Panc1 (cell line): ENCODE data around the gene SH2D2A. TPM values are rescaled to one million over a fixed set of nuclear protein-coding genes. Genes with fewer than 3 reads are reported as not detected.

Experiments used
- ATAC-seq: fragments of 200-7000 bp; cut with Tn5 transposase; 2 replicates; pipeline ENCODE4 v1.9.1; 2020; ENCODE audit warnings: mild to moderate bottlenecking, moderate library complexity
- BruUV-seq: library from RNA; stranded (reverse); fragments of 400-500 nt; replicated peaks from 2 replicates; lab custom pipeline; 2021; lab: Mats Ljungman, UMichigan
- CTCF ChIA-PET: fragments of 300-600 bp; sonication (Branson Sonifier 250); formaldehyde crosslinking; loops from one replicate; lab custom pipeline; 2022; ENCODE audit warnings: antibody characterized with exemption; lab: Charles Lee
- POLR2A ChIA-PET: fragments of 300-600 bp; sonication (Branson Sonifier 250); formaldehyde crosslinking; loops from one replicate; lab custom pipeline; 2022; ENCODE audit warnings: antibody characterized with exemption; lab: Charles Lee
- DNase-seq: peaks from one replicate; pipeline ENCODE4 v3.0.0-alpha.2; 2010; ENCODE audit warnings: low read depth, low spot score
- H3K27ac ChIP-seq: 2 replicates; pipeline ENCODE4 v1.5.1; 2011; ENCODE audit warnings: mild to moderate bottlenecking, low read length, inconsistent platforms
- H3K27me3 ChIP-seq: fragments of 200-500 bp; sonication (Bioruptor generic); 2 replicates; pipeline ENCODE4 v1.6.0; 2014; ENCODE audit warnings: low read length, inconsistent platforms; ENCODE audit not compliant: control insufficient read depth, insufficient read depth
- H3K36me3 ChIP-seq: fragments of 200-500 bp; sonication (Bioruptor generic); 2 replicates; pipeline ENCODE4 v1.5.1; 2014; ENCODE audit warnings: inconsistent platforms, mild to moderate bottlenecking, low read length, moderate library complexity; ENCODE audit not compliant: control insufficient read depth, insufficient read depth
- H3K4me1 ChIP-seq: 2 replicates; pipeline ENCODE4 v1.5.1; 2011; ENCODE audit warnings: inconsistent platforms, mild to moderate bottlenecking, low read length, moderate library complexity; ENCODE audit not compliant: control insufficient read depth, insufficient read depth
- H3K4me3 ChIP-seq, 2 experiments: 2 replicates each; pipeline ENCODE4 v1.5.1; 2011 to 2012; ENCODE audit warnings: low read depth in 2 of 2, low read length in 2 of 2, mild to moderate bottlenecking in 2 of 2, inconsistent platforms in 1 of 2, moderate library complexity in 1 of 2
- H3K9me3 ChIP-seq: fragments of 200-500 bp; sonication (Bioruptor generic); 2 replicates; pipeline ENCODE4 v1.5.1; 2014; ENCODE audit warnings: low read depth, mild to moderate bottlenecking, inconsistent platforms, low read length, moderate library complexity; ENCODE audit not compliant: control insufficient read depth, insufficient read depth
- POLR2AphosphoS5 ChIP-seq: IDR thresholded peaks from 2 replicates; pipeline ENCODE4 v1.6.1; 2012; ENCODE audit warnings: mild to moderate bottlenecking, low read depth, low read length, moderate library complexity
- SIN3A ChIP-seq: IDR thresholded peaks from 2 replicates; pipeline ENCODE4 v1.6.1; 2012; ENCODE audit warnings: low read depth, mild to moderate bottlenecking, low read length, moderate library complexity, borderline replicate concordance; ENCODE audit not compliant: insufficient read depth
- TCF7L2 ChIP-seq: IDR thresholded peaks from 2 replicates; pipeline ENCODE4 v1.6.1; 2011; ENCODE audit warnings: mild to moderate bottlenecking, low read depth, low read length, inconsistent platforms
- in situ Hi-C: cut with HindIII; loops from 2 replicates; pipeline ENCODE4 v1.10.0; 2016; ENCODE audit warnings: low sequenced_read_pairs, low pct_unique_long_range_greater_than_20kb
- intact Hi-C: fragments of 100-400 bp; cut with micrococcal nuclease; formaldehyde crosslinking; loops from one replicate; pipeline ENCODE4 v1.10.0; 2022; ENCODE audit not compliant: unreplicated experiment
- total RNA-seq: library from RNA; stranded (reverse); gene quantifications from one replicate; pipeline ENCODE4 v1.2.1, GENCODE V29; 2021; ENCODE audit not compliant: unreplicated experiment
- TF ChIP-seq, protein P1 (sequence below), 2 experiments: IDR thresholded peaks; 2 replicates each; pipeline ENCODE4 v1.6.1; 2011 to 2012; ENCODE audit warnings: low read depth in 2 of 2, control low read depth in 1 of 2, low read length in 1 of 2, mild to moderate bottlenecking in 1 of 2, moderate library complexity in 1 of 2; ENCODE audit not compliant: insufficient read depth in 1 of 2
- TF ChIP-seq, protein P2 (sequence below): fragments of 450-650 bp; IDR thresholded peaks from 2 replicates; pipeline ENCODE4 v1.5.1; 2017; ENCODE audit warnings: mild to moderate bottlenecking

SH2D2A gene
- total RNA-seq, 1 experiment from 2014 or later, result 0.69 TPM

DNA sequence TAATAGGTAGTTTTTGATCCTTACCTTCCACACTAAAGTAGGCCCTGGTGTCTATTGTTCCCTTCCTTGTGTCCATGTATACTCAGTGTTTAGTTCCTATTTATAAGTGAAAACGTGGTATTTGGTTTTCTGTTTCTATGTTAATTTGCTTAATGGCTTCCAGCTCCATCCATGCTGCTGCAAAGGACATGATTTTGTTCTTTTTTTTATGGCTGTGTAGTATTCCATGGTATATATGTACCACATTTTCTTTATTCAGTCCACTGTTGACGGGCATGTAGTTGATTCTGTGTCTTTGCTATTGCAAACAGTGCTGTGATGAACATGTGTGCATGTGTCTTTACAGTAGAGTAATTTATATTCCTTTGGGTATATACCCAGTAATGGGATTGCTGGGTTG is 28.5 kb downstream of the SH2D2A start:
- no TSS peak for BruUV-seq
- ChIA-PET POLR2A (no interaction called here), CTCF (no interaction called here)
- in situ Hi-C loops, result no loop called here
- peaks cover 3% of the 10 kb centered on the region for H3K36me3 ChIP-seq
- intact Hi-C loops, result no loop called here
- no peak for DNase-seq
- no peak overlapping the region for H3K27ac ChIP-seq
- no peaks in the 10 kb centered on the region for H3K4me1 ChIP-seq
- H3K9me3 ChIP-seq, result no peaks in the 10 kb centered on the region
- H3K4me3 ChIP-seq, result no peak overlapping the region
- no peaks in the 10 kb centered on the region for H3K27me3 ChIP-seq
- TF ChIP-seq, protein P1, sequence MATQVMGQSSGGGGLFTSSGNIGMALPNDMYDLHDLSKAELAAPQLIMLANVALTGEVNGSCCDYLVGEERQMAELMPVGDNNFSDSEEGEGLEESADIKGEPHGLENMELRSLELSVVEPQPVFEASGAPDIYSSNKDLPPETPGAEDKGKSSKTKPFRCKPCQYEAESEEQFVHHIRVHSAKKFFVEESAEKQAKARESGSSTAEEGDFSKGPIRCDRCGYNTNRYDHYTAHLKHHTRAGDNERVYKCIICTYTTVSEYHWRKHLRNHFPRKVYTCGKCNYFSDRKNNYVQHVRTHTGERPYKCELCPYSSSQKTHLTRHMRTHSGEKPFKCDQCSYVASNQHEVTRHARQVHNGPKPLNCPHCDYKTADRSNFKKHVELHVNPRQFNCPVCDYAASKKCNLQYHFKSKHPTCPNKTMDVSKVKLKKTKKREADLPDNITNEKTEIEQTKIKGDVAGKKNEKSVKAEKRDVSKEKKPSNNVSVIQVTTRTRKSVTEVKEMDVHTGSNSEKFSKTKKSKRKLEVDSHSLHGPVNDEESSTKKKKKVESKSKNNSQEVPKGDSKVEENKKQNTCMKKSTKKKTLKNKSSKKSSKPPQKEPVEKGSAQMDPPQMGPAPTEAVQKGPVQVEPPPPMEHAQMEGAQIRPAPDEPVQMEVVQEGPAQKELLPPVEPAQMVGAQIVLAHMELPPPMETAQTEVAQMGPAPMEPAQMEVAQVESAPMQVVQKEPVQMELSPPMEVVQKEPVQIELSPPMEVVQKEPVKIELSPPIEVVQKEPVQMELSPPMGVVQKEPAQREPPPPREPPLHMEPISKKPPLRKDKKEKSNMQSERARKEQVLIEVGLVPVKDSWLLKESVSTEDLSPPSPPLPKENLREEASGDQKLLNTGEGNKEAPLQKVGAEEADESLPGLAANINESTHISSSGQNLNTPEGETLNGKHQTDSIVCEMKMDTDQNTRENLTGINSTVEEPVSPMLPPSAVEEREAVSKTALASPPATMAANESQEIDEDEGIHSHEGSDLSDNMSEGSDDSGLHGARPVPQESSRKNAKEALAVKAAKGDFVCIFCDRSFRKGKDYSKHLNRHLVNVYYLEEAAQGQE (IDR thresholded peaks at IDR 0.05; ENCODE audit: insufficient read depth in 1 of 2, low read depth in 2 of 2, low read length in 1 of 2), result no peak
- TF ChIP-seq TCF7L2, result no peak
- no peak for TF ChIP-seq SIN3A
- no peak for TF ChIP-seq POLR2AphosphoS5
- no peak for ATAC-seq

DNA sequence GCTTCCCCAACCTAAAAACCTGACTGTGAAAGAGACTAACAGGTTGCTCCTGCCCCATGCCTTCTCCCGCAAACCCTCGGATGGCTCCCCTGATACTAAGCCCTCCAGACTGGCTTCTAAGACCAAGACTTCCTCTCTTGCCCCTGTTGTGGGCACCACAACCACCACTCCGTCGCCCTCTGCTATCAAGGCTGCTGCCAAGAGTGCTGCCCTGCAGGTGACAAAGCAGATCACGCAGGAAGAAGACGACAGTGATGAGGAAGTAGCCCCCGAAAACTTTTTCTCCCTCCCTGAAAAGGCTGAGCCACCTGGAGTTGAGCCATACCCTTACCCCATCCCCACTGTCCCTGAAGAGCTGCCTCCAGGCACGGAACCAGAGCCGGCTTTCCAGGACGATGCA is 30.0 kb downstream of the SH2D2A start:
- ChIA-PET CTCF (no interaction called here), POLR2A (no interaction called here)
- H3K36me3 ChIP-seq, result no peaks in the 10 kb centered on the region; the same call in none of the 2 replicates
- no peak overlapping the region for H3K4me3 ChIP-seq
- DNase-seq, result no peak
- ATAC-seq, result no peak; the same call in 1 of the 2 replicates
- H3K4me1 ChIP-seq, result no peaks in the 10 kb centered on the region
- TF ChIP-seq, protein P1 (IDR thresholded peaks at IDR 0.05; ENCODE audit: insufficient read depth in 1 of 2, low read depth in 2 of 2, low read length in 1 of 2), result no peak
- no peaks in the 10 kb centered on the region for H3K9me3 ChIP-seq
- no peaks in the 10 kb centered on the region for H3K27me3 ChIP-seq
- H3K27ac ChIP-seq, result no peak overlapping the region
- intact Hi-C loops, result no loop called here
- BruUV-seq, result no TSS peak
- in situ Hi-C loops, result no loop called here

DNA sequence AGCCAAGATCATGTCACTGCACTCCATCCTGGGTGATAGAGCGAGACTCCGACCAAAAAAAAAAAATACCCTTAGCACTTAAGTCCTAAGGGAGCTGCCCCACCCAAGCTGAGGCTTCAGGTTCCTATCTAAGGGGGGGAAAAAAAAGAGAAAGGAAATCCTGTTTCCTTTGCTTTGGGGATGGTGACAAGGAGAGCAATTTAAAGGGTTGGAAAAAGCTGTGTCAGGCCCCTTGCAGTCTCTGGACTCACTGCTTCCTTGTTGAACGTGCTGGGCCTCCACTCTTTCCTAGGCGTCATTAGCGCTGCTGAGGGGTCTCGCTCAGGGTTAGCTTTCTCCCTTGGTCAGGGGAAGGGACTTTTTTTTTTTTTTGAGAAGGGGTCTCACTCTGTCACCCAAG is 31.2 kb downstream of the SH2D2A start:
- H3K27ac ChIP-seq, result no peak overlapping the region
- no peak for DNase-seq
- H3K4me3 ChIP-seq, result no peak overlapping the region
- CTCF ChIA-PET, result no interaction called here
- in situ Hi-C loops, result no loop called here
- no TSS peak for BruUV-seq
- TF ChIP-seq, protein P1 (IDR thresholded peaks at IDR 0.05; ENCODE audit: insufficient read depth in 1 of 2, low read depth in 2 of 2, low read length in 1 of 2), result no peak
- TF ChIP-seq, protein P2, sequence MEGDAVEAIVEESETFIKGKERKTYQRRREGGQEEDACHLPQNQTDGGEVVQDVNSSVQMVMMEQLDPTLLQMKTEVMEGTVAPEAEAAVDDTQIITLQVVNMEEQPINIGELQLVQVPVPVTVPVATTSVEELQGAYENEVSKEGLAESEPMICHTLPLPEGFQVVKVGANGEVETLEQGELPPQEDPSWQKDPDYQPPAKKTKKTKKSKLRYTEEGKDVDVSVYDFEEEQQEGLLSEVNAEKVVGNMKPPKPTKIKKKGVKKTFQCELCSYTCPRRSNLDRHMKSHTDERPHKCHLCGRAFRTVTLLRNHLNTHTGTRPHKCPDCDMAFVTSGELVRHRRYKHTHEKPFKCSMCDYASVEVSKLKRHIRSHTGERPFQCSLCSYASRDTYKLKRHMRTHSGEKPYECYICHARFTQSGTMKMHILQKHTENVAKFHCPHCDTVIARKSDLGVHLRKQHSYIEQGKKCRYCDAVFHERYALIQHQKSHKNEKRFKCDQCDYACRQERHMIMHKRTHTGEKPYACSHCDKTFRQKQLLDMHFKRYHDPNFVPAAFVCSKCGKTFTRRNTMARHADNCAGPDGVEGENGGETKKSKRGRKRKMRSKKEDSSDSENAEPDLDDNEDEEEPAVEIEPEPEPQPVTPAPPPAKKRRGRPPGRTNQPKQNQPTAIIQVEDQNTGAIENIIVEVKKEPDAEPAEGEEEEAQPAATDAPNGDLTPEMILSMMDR, result no peak
- no peak for TF ChIP-seq POLR2AphosphoS5
- TF ChIP-seq TCF7L2, result no peak
- TF ChIP-seq SIN3A, result no peak
- POLR2A ChIA-PET, result no interaction called here
- no peaks in the 10 kb centered on the region for H3K27me3 ChIP-seq
- intact Hi-C loops, result no loop called here
- H3K9me3 ChIP-seq, result no peaks in the 10 kb centered on the region
- no peaks in the 10 kb centered on the region for H3K4me1 ChIP-seq
- ATAC-seq, result no peak
- no peaks in the 10 kb centered on the region; the same call in 1 of the 2 replicates for H3K36me3 ChIP-seq
